Measurements from ENCODE around the gene MAP6.

DNA sequence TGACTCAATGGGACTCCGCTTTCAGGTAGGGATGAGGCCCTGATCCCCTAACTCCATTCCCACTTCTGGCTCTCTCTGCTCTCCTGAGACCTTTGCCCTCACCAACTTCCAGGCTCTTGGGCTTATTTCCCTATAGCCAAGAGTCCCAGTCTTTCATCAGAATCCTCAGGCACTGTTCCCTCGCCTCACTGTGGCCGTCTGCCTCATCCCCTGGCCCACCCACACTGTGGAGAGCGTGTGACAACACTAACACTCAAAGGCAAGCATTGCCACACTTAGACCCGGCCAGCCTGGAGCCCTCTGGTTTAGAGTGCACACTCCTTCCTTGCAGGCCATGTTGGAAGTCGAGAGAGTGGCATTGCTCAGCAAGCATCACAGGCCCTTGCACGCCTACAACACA, 79.8 kb downstream of the MAP6 start:
- TF ChIP-seq, protein P1, sequence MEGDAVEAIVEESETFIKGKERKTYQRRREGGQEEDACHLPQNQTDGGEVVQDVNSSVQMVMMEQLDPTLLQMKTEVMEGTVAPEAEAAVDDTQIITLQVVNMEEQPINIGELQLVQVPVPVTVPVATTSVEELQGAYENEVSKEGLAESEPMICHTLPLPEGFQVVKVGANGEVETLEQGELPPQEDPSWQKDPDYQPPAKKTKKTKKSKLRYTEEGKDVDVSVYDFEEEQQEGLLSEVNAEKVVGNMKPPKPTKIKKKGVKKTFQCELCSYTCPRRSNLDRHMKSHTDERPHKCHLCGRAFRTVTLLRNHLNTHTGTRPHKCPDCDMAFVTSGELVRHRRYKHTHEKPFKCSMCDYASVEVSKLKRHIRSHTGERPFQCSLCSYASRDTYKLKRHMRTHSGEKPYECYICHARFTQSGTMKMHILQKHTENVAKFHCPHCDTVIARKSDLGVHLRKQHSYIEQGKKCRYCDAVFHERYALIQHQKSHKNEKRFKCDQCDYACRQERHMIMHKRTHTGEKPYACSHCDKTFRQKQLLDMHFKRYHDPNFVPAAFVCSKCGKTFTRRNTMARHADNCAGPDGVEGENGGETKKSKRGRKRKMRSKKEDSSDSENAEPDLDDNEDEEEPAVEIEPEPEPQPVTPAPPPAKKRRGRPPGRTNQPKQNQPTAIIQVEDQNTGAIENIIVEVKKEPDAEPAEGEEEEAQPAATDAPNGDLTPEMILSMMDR (IDR thresholded peaks at IDR 0.05): no peak
- TF ChIP-seq POLR2A (IDR thresholded peaks at IDR 0.05): no peak

All from Peyer's patch (tissue), 4 donors.